SJCRH30 (cell line): ENCODE data around the gene FAM186B. TPM values are rescaled to one million over a fixed set of nuclear protein-coding genes. Genes with fewer than 3 reads are reported as not detected.
A peak's percentile ranks its signal among the peaks of the same experiment; 100 is the strongest.

ENCODE experiments used
- DNase-seq, 2 experiments: peaks; one replicate each; pipeline ENCODE4 v3.0.0-alpha.2; 2015 to 2020
- H3K27ac ChIP-seq: fragments of 250-450 bp; sonication (Bioruptor Pico); 2 replicates; pipeline ENCODE4 v1.5.1; 2020; ENCODE audit warnings: mild to moderate bottlenecking, moderate library complexity
- H3K27me3 ChIP-seq: fragments of 250-450 bp; sonication (Bioruptor Pico); 2 replicates; pipeline ENCODE4 v1.5.1; 2020; ENCODE audit warnings: mild to moderate bottlenecking, moderate library complexity
- H3K36me3 ChIP-seq: fragments of 250-450 bp; sonication (Bioruptor Pico); 2 replicates; pipeline ENCODE4 v1.5.1; 2020; ENCODE audit warnings: mild to moderate bottlenecking, moderate library complexity
- H3K4me1 ChIP-seq: fragments of 250-450 bp; sonication (Bioruptor Pico); 2 replicates; pipeline ENCODE4 v1.5.1; 2020; ENCODE audit warnings: mild to moderate bottlenecking, moderate library complexity
- H3K4me3 ChIP-seq: fragments of 250-450 bp; sonication (Bioruptor Pico); 2 replicates; pipeline ENCODE4 v1.5.1; 2020; ENCODE audit warnings: mild to moderate bottlenecking, moderate library complexity
- H3K9me3 ChIP-seq: fragments of 250-450 bp; sonication (Bioruptor Pico); replicated peaks from 2 replicates; pipeline ENCODE4 v1.5.1; 2020; ENCODE audit warnings: mild to moderate bottlenecking, moderate library complexity
- total RNA-seq: library from RNA; depleted of rRNA; stranded (reverse); fragments of >200 nt; shearing (Covaris generic); gene quantifications from 2 replicates; pipeline ENCODE4 v1.2.3, GENCODE V29; 2014

Gene FAM186B
- total RNA-seq, 1 experiment from 2014 or later, result 0.18 TPM

DNA sequence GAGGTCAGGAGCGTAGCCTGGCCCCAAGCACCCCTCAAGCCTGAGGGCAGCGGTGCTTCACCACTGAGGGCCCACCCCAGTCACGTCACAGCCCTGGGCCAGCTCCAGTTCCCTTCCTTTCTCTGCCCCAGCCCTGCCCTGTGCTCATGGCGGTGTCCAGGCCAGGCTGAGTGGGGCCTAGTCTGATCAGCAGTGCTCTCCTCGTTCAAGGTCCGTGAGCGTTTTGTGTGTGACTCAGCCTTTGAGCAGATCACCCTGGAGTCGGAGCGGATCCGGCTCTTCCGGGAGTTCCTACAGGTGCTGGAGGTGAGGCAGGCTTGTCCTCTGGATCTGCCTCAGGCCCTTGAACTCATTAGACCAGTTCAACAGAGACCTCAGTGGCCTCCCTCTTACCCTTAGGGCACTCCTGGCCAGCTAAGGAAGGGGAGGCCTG is 36.9 kb upstream of the FAM186B start:
- H3K4me3 ChIP-seq, result no peak overlapping the region
- H3K27ac ChIP-seq, result no peak overlapping the region
- no peaks in the 10 kb centered on the region for H3K27me3 ChIP-seq
- DNase-seq, result no peak
- peaks cover 32% of the 10 kb centered on the region for H3K36me3 ChIP-seq
- H3K9me3 ChIP-seq, result no peaks in the 10 kb centered on the region
- no peaks in the 10 kb centered on the region; the same call in 1 of the 2 replicates for H3K4me1 ChIP-seq

DNA sequence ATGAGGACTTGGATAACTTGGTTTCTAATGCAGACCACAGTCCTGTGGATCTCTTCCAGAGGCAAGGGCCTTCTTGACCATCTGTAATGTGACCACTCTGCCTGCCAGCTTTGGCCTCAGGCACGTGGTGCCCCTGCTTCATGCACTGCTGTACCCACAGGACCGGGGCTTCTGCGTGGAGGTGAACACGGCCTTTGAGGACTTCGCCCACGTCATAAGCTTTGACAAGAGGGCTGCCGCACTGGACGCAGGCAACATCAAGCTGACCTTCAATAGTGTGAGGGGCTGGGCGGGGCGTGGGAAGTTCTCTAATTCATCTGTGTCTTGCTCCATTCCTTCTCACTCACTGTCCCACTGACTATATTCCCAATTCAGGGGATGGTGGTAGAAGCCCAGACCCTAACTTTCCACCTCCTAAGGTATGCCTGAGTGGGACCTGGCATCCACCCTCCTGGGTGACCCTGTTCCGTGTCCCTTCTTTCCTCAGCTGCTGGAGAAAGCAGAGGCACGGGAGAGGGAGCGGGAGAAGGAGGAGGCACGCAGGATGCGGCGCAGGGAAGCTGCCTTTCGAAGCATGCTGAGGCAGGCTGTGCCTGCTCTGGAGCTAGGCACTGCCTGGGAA is 36.4 kb upstream of the FAM186B start:
- H3K4me3 ChIP-seq, result no peak overlapping the region
- DNase-seq, result no peak
- no peaks in the 10 kb centered on the region for H3K9me3 ChIP-seq
- H3K4me1 ChIP-seq, result peaks cover 4% of the 10 kb centered on the region; the same call in 1 of the 2 replicates
- no peak overlapping the region for H3K27ac ChIP-seq
- H3K27me3 ChIP-seq, result no peaks in the 10 kb centered on the region
- H3K36me3 ChIP-seq, result peaks cover 27% of the 10 kb centered on the region

DNA sequence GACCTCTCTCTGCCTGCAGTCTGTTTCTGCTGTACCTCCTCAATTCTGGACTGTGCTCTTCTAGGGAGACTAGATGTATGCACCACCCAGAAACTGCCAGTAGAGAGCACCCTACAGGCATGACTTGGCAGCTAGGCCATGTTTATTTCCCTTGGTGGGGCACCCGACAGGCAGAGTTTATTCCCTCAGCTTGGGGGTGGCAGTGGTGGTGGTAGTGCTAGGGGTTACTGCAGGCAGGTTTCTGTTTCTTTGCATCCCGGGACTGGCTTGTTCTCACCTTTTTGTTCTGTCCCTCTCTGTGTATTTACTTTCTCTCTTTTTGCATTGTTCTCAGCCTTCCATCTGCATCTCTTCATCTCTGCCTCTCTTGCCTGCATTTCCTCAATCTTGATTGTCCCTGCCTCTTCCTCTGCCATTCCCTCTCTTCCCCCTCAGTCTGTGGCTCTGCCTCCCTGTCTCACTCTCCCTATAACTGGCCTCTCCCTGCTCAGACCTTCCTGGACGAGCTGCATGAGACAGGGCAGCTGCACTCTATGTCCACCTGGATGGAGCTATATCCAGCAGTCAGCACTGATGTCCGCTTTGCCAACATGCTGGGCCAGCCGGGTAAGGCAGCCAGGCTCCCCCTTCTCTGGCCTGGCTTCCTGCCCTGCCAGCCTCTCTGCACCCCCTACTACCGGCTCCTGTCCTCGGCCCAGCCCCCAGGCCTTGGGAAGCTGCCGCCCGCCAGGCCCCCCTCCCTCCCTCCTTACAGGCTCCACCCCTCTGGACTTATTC is 31.7 kb upstream of the FAM186B start:
- Histone ChIP-seq H3K9me3 (no peaks in the 10 kb centered on the region), H3K36me3 (no peaks in the 10 kb centered on the region), H3K27me3 (no peaks in the 10 kb centered on the region), H3K27ac (no peak overlapping the region), H3K4me1 (peaks cover 4% of the 10 kb centered on the region; the same call in 1 of the 2 replicates), H3K4me3 (no peak overlapping the region)
- peak; percentile 82 to 90 for DNase-seq

DNA sequence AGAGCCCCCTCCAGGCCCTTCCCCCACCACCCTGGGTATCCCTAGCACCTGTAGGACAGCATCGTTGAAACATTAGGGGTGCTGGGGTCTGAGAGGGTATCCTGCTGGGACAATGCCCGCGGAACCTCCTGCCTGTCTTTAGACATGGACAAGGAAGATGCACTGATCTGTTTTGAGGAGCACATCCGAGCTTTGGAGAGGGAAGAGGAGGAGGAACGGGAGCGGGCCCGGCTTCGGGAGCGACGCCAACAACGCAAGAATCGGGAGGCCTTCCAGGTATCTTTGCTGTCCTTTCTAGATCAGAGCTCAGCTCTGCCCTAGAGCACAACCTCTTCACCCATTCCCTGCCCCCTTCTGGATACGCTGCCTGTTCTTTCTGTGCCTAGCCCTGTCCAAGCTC is 31.1 kb upstream of the FAM186B start:
- Histone ChIP-seq H3K4me1 (peaks cover 4% of the 10 kb centered on the region; the same call in 1 of the 2 replicates), H3K27ac (no peak overlapping the region), H3K27me3 (no peaks in the 10 kb centered on the region), H3K9me3 (no peaks in the 10 kb centered on the region), H3K36me3 (no peaks in the 10 kb centered on the region), H3K4me3 (no peak overlapping the region)
- DNase-seq, result no peak

DNA sequence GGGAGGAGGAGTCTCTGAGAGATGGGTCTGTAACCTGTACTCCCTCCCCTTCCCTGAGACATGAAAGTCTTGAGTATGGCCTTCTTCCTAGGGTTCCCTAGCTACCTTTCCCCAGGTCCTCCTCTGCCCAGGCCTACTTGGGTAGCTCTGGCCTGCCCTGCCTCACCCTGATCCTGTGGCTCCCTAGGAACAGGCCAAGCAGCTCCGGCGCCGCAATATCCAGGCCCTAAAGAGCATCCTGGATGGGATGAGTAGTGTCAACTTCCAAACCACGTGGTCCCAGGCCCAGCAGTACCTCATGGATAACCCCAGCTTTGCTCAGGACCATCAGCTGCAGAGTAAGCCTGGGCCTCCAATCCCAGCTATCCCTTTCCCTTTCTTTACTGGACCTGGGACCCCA is 30.2 kb upstream of the FAM186B start:
- H3K27me3 ChIP-seq, result no peaks in the 10 kb centered on the region
- H3K4me3 ChIP-seq, result no peak overlapping the region
- no peak overlapping the region for H3K27ac ChIP-seq
- H3K9me3 ChIP-seq, result no peaks in the 10 kb centered on the region
- no peak for DNase-seq
- H3K4me1 ChIP-seq, result peaks cover 4% of the 10 kb centered on the region; the same call in 1 of the 2 replicates
- H3K36me3 ChIP-seq, result no peaks in the 10 kb centered on the region

DNA sequence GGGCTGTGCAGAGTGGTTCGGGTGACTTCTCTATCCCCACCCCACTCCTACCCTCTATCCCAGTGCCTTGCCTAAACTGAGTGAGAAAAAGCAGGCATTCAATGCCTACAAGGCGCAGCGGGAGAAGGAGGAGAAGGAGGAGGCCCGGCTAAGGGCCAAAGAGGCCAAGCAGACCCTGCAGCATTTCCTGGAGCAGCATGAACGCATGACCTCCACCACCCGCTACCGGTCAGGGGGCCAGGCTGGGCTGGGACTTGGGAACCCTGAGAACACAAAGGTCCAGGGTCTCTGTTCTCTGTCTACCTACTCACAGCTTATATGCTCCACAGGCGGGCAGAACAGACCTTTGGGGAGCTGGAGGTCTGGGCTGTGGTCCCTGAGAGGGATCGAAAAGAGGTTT is 29.6 kb upstream of the FAM186B start:
- Histone ChIP-seq H3K4me1 (peaks cover 4% of the 10 kb centered on the region; the same call in 1 of the 2 replicates), H3K4me3 (no peak overlapping the region)

DNA sequence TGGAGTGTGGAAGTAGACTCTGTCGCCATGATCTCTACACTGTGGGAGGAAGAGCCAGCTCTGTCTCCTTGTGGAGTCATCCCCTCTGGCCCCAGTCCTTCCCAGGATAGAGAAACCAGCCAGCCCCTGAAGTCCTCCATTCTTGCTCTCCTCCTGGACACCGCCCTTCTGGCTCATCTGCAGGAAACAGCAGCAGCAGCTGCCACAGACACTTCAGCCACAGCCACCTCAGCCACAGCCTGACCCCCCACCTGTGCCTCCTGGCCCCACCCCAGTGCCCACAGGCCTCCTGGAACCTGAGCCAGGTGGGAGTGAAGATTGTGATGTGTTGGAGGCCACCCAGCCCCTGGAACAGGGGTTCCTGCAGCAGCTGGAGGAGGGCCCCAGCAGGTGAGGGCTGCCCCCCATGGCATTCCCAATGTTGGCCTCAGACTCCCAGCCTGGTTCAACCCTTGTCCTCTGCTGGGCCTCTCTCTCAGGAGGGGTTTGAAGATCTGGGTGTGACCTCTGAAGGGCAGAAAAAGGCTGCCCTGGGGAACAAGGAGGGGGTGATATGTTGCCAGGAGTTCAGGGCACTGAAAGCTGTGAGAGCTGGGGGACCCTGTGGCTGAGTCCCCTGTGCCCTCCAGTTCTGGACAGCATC is 28.4 kb upstream of the FAM186B start:
- no peak overlapping the region for H3K27ac ChIP-seq
- no peak overlapping the region for H3K4me3 ChIP-seq
- no peaks in the 10 kb centered on the region for H3K36me3 ChIP-seq
- no peaks in the 10 kb centered on the region for H3K27me3 ChIP-seq
- no peak for DNase-seq
- H3K9me3 ChIP-seq, result no peaks in the 10 kb centered on the region
- peaks cover 4% of the 10 kb centered on the region; the same call in 1 of the 2 replicates for H3K4me1 ChIP-seq

More for the DNA sequence above, 29.6 kb upstream of the FAM186B start:
- H3K36me3 ChIP-seq, result no peaks in the 10 kb centered on the region
- H3K27me3 ChIP-seq, result no peaks in the 10 kb centered on the region
- no peak for DNase-seq
- H3K9me3 ChIP-seq, result no peaks in the 10 kb centered on the region
- no peak overlapping the region for H3K27ac ChIP-seq

DNA sequence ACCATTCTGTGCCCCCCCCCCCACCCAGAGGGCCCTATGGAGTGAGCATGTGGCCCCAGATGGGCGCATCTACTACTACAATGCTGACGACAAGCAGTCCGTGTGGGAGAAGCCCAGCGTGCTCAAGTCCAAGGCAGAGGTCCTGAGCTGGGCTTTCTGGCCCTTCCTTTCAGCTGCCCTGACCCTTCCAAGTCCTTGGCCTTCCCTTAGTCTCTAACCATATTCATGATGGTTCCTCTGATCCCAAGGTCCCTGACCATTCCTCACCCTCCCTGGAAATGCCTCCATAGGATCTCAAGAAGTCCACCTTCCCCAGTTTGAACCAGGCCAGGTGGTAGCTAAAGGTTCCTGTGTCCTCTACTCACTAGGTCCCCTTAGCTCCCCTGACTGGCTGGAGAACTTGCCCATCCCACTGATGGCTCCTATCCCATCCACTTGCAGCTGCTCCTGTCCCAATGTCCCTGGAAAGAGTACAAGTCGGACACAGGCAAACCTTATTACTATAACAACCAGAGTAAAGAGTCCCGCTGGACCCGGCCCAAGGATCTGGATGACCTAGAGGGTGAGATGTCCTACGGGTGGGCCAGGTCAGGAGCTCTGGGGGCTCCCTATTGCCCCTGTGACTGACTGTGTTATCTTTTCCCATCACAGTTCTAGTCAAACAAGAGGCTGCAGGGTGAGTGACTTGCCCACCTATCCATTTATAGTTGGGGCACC is 27.7 kb upstream of the FAM186B start:
- DNase-seq, result no peak
- Histone ChIP-seq H3K4me1 (peaks cover 4% of the 10 kb centered on the region; the same call in 1 of the 2 replicates), H3K4me3 (no peak overlapping the region), H3K27me3 (no peaks in the 10 kb centered on the region), H3K27ac (no peak overlapping the region), H3K36me3 (no peaks in the 10 kb centered on the region), H3K9me3 (no peaks in the 10 kb centered on the region)

DNA sequence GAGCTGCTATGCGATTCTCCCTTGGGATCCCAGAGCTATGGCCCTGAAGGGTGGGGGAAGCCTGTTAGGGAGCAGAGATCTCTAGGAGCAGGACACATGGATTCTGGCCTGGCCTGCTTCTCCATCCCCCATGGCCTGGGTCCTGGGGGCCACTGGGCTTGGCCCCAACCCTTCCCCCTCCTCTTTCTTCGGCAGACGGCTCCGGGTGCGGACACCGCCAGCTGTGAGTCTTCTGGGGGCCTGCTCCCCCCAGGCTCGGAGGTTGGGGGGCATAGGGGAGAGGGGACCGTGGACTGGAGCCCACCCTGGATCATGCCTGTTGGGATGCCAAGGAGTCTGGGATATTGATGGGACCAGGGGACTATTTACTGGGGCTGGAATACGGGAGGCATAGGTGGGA is 27.0 kb upstream of the FAM186B start:
- no peak for DNase-seq
- H3K27me3 ChIP-seq, result no peaks in the 10 kb centered on the region
- H3K4me1 ChIP-seq, result peaks cover 4% of the 10 kb centered on the region; the same call in 1 of the 2 replicates
- no peak overlapping the region for H3K4me3 ChIP-seq
- H3K27ac ChIP-seq, result no peak overlapping the region
- no peaks in the 10 kb centered on the region for H3K9me3 ChIP-seq
- no peaks in the 10 kb centered on the region for H3K36me3 ChIP-seq

DNA sequence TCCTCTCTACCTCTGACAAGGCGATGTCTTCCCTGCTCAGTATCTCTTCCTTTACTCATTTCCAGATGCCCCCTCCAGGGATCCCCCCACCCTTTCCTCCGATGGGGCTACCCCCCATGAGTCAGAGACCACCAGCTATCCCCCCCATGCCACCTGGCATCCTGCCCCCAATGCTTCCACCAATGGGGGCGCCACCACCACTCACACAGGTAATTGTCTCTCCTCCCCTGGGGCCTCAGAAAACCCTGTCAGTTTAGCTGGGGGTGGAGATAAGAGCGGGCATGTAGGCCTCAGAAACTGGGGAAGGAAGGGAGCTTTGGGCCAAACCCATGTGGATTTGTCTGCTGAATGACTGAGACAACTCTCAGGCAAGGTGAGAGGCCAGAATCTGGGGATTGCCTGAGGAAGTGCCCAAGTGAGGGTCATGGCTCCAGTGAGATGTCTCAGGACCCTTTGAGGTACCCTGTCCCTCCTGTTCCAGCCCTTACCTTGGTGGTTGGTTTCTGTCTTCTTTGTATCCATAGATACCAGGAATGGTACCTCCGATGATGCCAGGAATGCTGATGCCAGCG is 26.0 kb upstream of the FAM186B start:
- no peaks in the 10 kb centered on the region for H3K27me3 ChIP-seq
- H3K4me1 ChIP-seq, result no peaks in the 10 kb centered on the region
- H3K4me3 ChIP-seq, result no peak overlapping the region
- no peak for DNase-seq
- H3K9me3 ChIP-seq, result no peaks in the 10 kb centered on the region
- H3K27ac ChIP-seq, result no peak overlapping the region
- H3K36me3 ChIP-seq, result no peaks in the 10 kb centered on the region

DNA sequence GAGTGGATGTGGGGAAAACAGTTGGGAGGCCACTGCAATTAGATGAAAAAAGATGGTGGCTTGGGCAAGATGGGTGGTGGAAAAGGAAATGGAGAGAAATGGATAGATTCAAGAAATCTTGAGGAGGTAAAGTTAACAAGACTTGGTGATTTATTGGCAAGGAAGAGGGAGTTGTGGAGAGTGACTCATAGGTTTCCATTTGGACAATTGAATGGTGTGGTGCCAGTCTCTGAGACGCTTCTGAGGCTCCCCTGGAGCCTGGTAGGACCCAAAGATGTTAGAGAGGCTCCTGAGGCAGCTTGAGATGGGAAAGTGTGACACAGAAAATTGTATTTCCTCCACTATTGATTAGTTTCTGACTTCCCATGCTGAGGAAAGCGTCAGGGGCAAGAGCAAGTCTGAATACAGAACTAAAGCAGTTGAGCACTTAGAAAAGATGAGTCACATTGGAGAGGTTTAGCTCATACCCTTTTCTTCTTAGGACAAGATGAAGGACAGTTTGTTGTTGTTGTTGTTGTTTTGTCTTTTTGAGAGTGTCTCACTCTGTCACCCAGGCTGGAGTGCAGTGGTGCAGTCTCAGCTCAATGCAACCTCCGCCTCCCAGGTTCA is 22.4 kb upstream of the FAM186B start:
- H3K27ac ChIP-seq, result no peak overlapping the region
- H3K36me3 ChIP-seq, result no peaks in the 10 kb centered on the region
- no peaks in the 10 kb centered on the region for H3K9me3 ChIP-seq
- H3K4me3 ChIP-seq, result no peak overlapping the region
- DNase-seq, result no peak
- no peaks in the 10 kb centered on the region for H3K27me3 ChIP-seq
- H3K4me1 ChIP-seq, result no peaks in the 10 kb centered on the region

DNA sequence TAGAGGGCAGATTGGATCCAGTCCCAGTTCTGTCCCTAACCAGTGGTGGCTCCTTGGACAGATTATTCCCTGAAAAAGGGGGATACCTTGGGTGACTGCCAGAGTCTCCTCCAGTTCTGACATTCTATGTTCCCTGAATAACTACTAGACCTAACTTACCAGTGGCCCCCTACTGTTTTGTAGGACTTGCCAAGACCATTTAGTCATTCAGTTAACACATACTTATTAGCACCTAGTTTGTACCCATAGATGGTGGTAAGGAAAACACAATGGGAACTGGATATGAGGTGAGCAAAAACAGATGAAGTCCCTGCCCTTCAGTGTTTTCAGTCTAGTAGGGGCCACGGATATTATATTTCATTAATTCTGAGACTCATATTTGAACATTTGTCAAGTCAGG is 21.4 kb upstream of the FAM186B start:
- Histone ChIP-seq H3K36me3 (no peaks in the 10 kb centered on the region), H3K9me3 (no peaks in the 10 kb centered on the region), H3K4me1 (peaks cover under 1% of the 10 kb centered on the region; the same call in 1 of the 2 replicates), H3K4me3 (no peak overlapping the region), H3K27ac (no peak overlapping the region), H3K27me3 (no peaks in the 10 kb centered on the region)
- no peak for DNase-seq

DNA sequence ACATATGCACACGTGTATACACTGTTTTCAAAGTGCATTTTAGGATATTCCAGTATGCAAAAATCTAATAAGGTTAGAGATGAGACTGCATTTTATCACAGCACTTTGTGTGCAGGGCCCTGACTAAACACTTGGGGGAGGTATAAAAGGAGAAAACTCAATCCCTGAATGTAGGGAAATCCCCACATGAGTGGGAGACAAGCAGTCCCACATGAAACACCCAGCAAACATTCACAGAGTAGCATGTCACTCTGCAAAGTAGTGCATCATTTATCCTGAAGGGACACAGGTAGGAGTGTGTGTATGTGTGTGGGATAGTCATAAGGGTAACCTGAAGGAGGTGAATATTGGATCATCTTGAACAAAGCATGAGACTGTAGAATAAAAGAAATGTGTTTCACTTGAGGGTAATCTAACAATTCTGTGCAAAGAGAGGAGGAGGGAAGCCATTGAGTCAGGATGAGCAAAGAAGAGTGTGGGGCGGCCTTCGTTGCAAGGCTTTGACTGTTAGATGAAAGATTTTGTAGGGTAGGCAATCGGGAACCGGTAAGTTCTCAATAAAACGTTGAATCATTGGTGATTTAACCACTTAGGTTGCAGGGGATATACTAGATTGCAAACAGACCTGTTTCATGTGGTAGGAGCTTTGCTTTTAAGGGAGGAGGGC is 20.9 kb upstream of the FAM186B start:
- Histone ChIP-seq H3K27me3 (no peaks in the 10 kb centered on the region), H3K27ac (no peak overlapping the region), H3K36me3 (no peaks in the 10 kb centered on the region), H3K4me1 (peaks cover 6% of the 10 kb centered on the region), H3K9me3 (no peaks in the 10 kb centered on the region), H3K4me3 (no peak overlapping the region)
- DNase-seq, result no peak
